Measurements from ENCODE around the gene COLGALT1.

The COLGALT1 gene

GRCh38 chr19:17625043-17625442 is 69.6 kb downstream of the COLGALT1 start:
- no peak for DNase-seq

GRCh38 chr19:17625980-17626379 is 70.5 kb downstream of the COLGALT1 start:
- no peak for DNase-seq

- no peak for DNase-seq
Observed at GRCh38 chr19:17626456-17627015, 71.1 kb downstream of the COLGALT1 start.

- no peak for DNase-seq
Observed at GRCh38 chr19:17627161-17627560, 71.7 kb downstream of the COLGALT1 start.

GRCh38 chr19:17627921-17628320 is 72.5 kb downstream of the COLGALT1 start:
- DNase-seq = no peak

GRCh38 chr19:17629760-17630159 is 74.3 kb downstream of the COLGALT1 start:
- no peak for DNase-seq

- no peak for DNase-seq
Observed at GRCh38 chr19:17632577-17632976, 77.1 kb downstream of the COLGALT1 start.
